Choroid plexus epithelial cell (primary cell): ENCODE measurements around the gene ELOF1.
A peak's percentile ranks its signal among the peaks of the same experiment; 100 is the strongest.

Source experiments
- DNase-seq: peaks from one replicate; pipeline ENCODE4 v3.0.0-alpha.2; 2010; ENCODE audit warnings: low read depth
- H3K4me3 ChIP-seq: 2 replicates; pipeline ENCODE4 v1.5.1; 2011; ENCODE audit warnings: low read depth, mild to moderate bottlenecking, control low read depth, low read length, moderate library complexity
- TF ChIP-seq, protein P1 (sequence below): conservative IDR thresholded peaks from 2 replicates; pipeline ENCODE4 v1.5.1; 2011; ENCODE audit warnings: low read depth, mild to moderate bottlenecking, control low read depth, inconsistent platforms, low read length, moderate library complexity

Gene ELOF1

DNA sequence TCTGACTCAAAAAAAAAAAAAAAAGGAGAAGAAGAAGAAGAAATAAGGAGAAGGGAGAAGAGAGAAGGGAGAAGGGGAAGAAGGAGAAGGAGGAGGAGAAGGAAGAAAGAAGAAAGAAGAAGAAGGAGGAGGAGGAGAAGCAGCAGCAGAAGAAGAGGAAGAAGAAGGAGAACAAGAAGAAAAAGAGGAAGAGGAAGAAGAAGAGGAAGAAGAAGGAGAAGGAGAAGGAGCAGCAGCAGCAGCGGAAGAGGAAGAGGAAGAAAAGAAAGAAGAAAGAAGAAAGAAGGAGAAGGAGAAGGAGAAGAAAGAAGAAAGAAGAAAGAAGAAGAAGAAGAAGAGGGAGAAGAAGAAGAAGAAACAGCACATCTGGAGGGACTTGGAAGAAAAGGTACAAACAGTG, 24.5 kb downstream of the ELOF1 start:
- H3K4me3 ChIP-seq, result no peak overlapping the region
- no peak for DNase-seq
- TF ChIP-seq, protein P1, sequence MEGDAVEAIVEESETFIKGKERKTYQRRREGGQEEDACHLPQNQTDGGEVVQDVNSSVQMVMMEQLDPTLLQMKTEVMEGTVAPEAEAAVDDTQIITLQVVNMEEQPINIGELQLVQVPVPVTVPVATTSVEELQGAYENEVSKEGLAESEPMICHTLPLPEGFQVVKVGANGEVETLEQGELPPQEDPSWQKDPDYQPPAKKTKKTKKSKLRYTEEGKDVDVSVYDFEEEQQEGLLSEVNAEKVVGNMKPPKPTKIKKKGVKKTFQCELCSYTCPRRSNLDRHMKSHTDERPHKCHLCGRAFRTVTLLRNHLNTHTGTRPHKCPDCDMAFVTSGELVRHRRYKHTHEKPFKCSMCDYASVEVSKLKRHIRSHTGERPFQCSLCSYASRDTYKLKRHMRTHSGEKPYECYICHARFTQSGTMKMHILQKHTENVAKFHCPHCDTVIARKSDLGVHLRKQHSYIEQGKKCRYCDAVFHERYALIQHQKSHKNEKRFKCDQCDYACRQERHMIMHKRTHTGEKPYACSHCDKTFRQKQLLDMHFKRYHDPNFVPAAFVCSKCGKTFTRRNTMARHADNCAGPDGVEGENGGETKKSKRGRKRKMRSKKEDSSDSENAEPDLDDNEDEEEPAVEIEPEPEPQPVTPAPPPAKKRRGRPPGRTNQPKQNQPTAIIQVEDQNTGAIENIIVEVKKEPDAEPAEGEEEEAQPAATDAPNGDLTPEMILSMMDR, result no peak

DNA sequence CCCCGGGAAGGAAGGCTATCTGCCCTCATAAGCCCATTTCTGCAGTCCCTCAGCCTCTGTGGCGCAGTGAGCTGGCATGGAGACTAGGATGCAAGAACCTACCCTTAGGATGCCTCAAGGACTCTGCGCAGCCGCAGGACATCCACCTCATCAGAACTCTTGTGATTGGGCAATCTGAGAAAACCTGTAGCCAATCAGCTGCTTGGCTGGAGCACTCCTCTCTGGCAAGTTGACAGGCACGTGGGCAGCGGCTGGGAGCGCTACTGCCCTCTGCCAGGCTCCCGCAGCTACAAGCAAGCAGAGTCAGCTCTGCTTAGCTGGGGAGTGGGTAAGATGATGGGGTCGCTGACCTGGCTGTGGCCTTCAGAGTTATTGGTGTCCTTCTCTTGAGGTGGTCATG, 28.6 kb downstream of the ELOF1 start:
- TF ChIP-seq, protein P1, result peak; percentile 56
- peak; percentile 93 for DNase-seq
- H3K4me3 ChIP-seq, result no peak overlapping the region

DNA sequence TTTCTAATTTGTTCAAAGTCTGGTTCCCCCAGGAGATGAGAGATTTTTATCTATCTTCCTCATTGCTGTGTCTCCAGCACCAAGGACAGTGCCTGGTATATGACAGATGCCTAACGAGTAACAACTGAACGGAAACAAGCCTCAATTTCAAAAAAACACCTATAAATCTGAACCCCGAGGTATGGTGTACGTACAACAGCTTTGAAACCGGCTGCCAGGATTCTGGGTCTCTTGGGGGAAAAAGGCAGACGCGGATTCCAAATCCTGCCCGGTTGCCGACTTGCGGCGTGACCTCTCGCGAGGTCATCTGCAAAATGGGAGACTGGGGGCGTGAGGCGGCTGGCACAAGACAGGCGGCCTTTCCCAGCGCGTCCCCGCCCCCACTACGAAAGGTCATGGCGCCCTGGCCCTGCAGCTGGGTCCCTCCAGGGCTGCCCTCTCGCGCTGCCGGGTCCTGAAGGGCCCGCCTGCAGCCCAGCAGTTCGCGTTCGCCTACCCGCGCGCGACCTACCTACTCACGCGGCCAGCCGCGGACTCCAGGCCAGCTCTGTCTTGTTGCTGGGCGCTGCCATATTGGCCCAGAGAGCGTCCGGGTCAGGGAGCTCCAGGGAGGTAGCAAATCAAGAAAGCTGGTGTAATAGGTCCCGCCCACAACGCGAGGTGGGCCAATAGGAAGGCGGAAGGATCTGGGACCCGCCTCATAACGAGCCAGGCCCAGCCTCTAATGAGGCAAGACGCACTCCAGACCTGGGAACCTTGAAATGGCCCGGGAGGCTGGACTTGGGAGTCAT, 30.3 kb downstream of the ELOF1 start, which contains the start of gene ECSIT:
ECSIT (minus strand) TSS at position 584 of the 791 bp plus-strand sequence. CDS start 9,964 bp downstream, outside the sequence.
- peak; percentile 99 for DNase-seq
- TF ChIP-seq, protein P1, result no peak
- peak within 1 kb of the TSS; percentile 74 for H3K4me3 ChIP-seq

DNA sequence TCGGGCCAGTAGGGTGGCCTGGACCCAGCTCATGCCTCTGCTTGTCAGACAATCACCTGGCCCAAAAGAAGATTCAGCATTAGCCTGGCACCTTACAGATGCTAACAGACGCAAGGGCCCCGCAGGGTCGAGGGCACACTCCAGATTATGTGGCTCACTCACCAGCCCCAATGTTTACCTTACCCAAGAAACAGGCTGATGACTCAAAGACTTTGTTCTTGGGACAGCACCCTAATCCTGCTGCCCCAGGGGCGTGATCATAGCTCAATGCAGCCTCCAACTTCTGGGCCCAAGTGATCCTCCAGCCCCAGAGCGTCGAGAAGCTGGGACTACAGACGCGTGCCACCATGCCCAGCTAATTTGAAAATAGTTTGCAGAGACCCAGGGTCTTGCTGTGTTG, 39.9 kb downstream of the ELOF1 start:
- no peak overlapping the region for H3K4me3 ChIP-seq
- TF ChIP-seq, protein P1, result no peak
- no peak for DNase-seq

DNA sequence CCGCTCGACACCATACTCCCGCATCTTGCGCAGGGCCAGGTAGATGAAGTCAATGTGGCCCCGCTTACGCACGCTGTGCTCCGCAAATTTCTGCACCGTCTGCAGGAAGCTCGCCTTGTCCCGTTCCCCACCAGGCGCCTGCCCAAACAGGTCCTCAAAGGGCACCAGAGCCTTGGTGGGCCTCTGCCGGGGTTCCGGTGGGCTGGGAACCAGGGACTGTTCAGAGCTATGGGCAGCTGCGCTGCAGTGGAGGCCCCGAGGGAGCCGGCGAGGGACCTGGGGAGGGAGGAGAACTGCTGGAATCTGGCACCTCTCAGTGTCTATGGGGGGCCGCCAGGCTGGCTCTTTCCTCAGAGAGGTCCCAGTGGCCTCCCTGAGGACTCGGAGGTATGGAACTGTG, 45.1 kb downstream of the ELOF1 start:
- TF ChIP-seq, protein P1, result no peak

DNA sequence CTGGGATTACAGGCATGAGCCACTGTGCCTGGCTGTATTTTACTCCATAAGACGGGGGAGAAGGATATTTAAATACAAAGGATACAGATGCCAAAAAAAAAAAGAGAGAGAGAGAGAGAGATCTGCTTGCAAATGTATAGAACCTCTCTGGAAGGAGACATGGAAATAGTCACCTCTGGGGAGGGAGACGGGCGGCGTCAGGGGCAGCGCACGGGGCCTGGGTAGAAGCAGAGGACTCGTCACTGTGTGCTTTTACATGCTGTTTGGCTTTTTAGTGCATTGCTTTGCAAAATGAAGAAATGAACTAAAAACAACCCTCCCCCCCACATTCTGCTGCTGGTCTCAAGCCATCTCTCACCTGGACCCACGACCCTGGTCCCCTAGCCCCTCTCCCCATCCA, 48.6 kb downstream of the ELOF1 start:
- H3K4me3 ChIP-seq, result no peak overlapping the region
- TF ChIP-seq, protein P1, result no peak
- DNase-seq, result no peak

More for the DNA sequence above, 45.1 kb downstream of the ELOF1 start:
- DNase-seq, result no peak
- no peak overlapping the region for H3K4me3 ChIP-seq
